Raji (cell line): ENCODE measurements around the gene TK2.

Experiments used
- POLR2A ChIP-seq: IDR thresholded peaks from 2 replicates; pipeline ENCODE4 v1.6.1; 2011; ENCODE audit warnings: low read depth, low read length, control low read depth; ENCODE audit not compliant: insufficient read depth

TK2 gene

GRCh38 chr16:66539623-66540469 lies 10.1 kb downstream of the TK2 start:
- no peak for TF ChIP-seq POLR2A

GRCh38 chr16:66538910-66539309 lies 11.0 kb downstream of the TK2 start:
- TF ChIP-seq POLR2A, result no peak

- TF ChIP-seq POLR2A, result no peak
These were observed 12.7 kb downstream of the TK2 start for GRCh38 chr16:66537236-66537635.

GRCh38 chr16:66536525-66536924 lies 13.4 kb downstream of the TK2 start:
- no peak for TF ChIP-seq POLR2A

GRCh38 chr16:66534376-66534799 lies 15.5 kb downstream of the TK2 start:
- TF ChIP-seq POLR2A, result no peak

- TF ChIP-seq POLR2A, result no peak
These were observed 20.4 kb downstream of the TK2 start for GRCh38 chr16:66529475-66529874.

GRCh38 chr16:66528294-66528693 lies 21.6 kb downstream of the TK2 start:
- TF ChIP-seq POLR2A, result no peak

- TF ChIP-seq POLR2A, result no peak
These were observed 24.3 kb downstream of the TK2 start for GRCh38 chr16:66525396-66526180.

- no peak for TF ChIP-seq POLR2A
These were observed 25.2 kb downstream of the TK2 start for GRCh38 chr16:66524601-66525164.

- no peak for TF ChIP-seq POLR2A
These were observed 26.0 kb downstream of the TK2 start for GRCh38 chr16:66523861-66524354.

- no peak for TF ChIP-seq POLR2A
These were observed 26.9 kb downstream of the TK2 start for GRCh38 chr16:66522816-66523590.

GRCh38 chr16:66521951-66522771 lies 27.8 kb downstream of the TK2 start:
- TF ChIP-seq POLR2A, result no peak

- TF ChIP-seq POLR2A, result no peak
These were observed 28.6 kb downstream of the TK2 start for GRCh38 chr16:66521252-66521713.

- no peak for TF ChIP-seq POLR2A
These were observed 29.3 kb downstream of the TK2 start for GRCh38 chr16:66520406-66521170.
